HEK293 (cell line): ENCODE results near the gene TRIM66.

Experiments
- CTCF ChIA-PET: fragments of 350-600 bp; formaldehyde crosslinking; extraction: SDS; loops from one replicate; lab custom pipeline; 2021; ENCODE audit warnings: antibody characterized with exemption; lab: Yijun Ruan, JAX
- POLR2A ChIA-PET: fragments of 300-600 bp; formaldehyde crosslinking; extraction: SDS; loops from one replicate; lab custom pipeline; 2020; ENCODE audit warnings: antibody characterized with exemption, inconsistent platforms; lab: Yijun Ruan, JAX
- H3K27ac ChIP-seq: fragments of 200-500 bp; sonication (Bioruptor generic); 2 replicates; pipeline ENCODE4 v1.5.1; 2014; ENCODE audit warnings: low read depth, low read length, control low read depth, inconsistent platforms; ENCODE audit errors: extremely low read depth
- H3K36me3 ChIP-seq, 2 experiments: fragments of 200-500 bp in 1 of 2; sonication (Bioruptor generic) in 1 of 2; 1 replicate in 1 of 2; 2 replicates in 1 of 2; pipeline ENCODE4 v1.5.1; 2014 to 2017; ENCODE audit warnings: inconsistent platforms in 2 of 2, low read length in 2 of 2; ENCODE audit not compliant: control insufficient read depth in 2 of 2, insufficient read depth in 1 of 2
- H3K4me1 ChIP-seq: fragments of 200-500 bp; sonication (Bioruptor generic); 2 replicates; pipeline ENCODE4 v1.5.1; 2014; ENCODE audit warnings: mild to moderate bottlenecking, low read length, inconsistent platforms; ENCODE audit not compliant: control insufficient read depth, insufficient read depth
- H3K4me3 ChIP-seq: 2 replicates; pipeline ENCODE4 v1.5.1; 2011; ENCODE audit warnings: low read depth, mild to moderate bottlenecking, control low read depth, low read length, moderate library complexity
- H3K9me3 ChIP-seq: fragments of 200-500 bp; sonication (Bioruptor generic); 2 replicates; pipeline ENCODE4 v1.5.1; 2014; ENCODE audit warnings: low read depth, low read length, inconsistent platforms; ENCODE audit not compliant: control insufficient read depth, insufficient read depth
- GLI4 ChIP-seq: fragments of 450-650 bp; formaldehyde crosslinking; IDR thresholded peaks from 2 replicates; pipeline ENCODE4 v1.5.1; 2016; ENCODE audit warnings: missing biosample characterization, missing genetic modification characterization
- KLF8 ChIP-seq: fragments of 450-650 bp; formaldehyde crosslinking; IDR thresholded peaks from 2 replicates; pipeline ENCODE4 v1.5.1; 2016; ENCODE audit warnings: missing biosample characterization, missing genetic modification characterization
- MYNN ChIP-seq: fragments of 450-650 bp; formaldehyde crosslinking; IDR thresholded peaks from 2 replicates; pipeline ENCODE4 v1.5.1; 2016; ENCODE audit warnings: missing biosample characterization, missing genetic modification characterization, borderline replicate concordance
- OVOL3 ChIP-seq: fragments of 450-650 bp; formaldehyde crosslinking; IDR thresholded peaks from 2 replicates; pipeline ENCODE4 v1.5.1; 2016; ENCODE audit warnings: missing biosample characterization, missing genetic modification characterization
- YY2 ChIP-seq: fragments of 450-650 bp; formaldehyde crosslinking; IDR thresholded peaks from 2 replicates; pipeline ENCODE4 v1.5.1; 2016; ENCODE audit warnings: missing biosample characterization, missing genetic modification characterization
- ZBTB8A ChIP-seq: fragments of 450-650 bp; formaldehyde crosslinking; IDR thresholded peaks from 2 replicates; pipeline ENCODE4 v1.5.1; 2016; ENCODE audit warnings: missing biosample characterization, missing genetic modification characterization
- ZNF121 ChIP-seq: fragments of 450-650 bp; formaldehyde crosslinking; IDR thresholded peaks from 2 replicates; pipeline ENCODE4 v1.5.1; 2016; ENCODE audit warnings: missing biosample characterization, missing genetic modification characterization
- ZNF202 ChIP-seq: fragments of 450-650 bp; formaldehyde crosslinking; IDR thresholded peaks from 2 replicates; pipeline ENCODE4 v1.5.1; 2016; ENCODE audit warnings: missing biosample characterization, missing genetic modification characterization, borderline replicate concordance
- ZNF48 ChIP-seq: fragments of 450-650 bp; formaldehyde crosslinking; IDR thresholded peaks from 2 replicates; pipeline ENCODE4 v1.5.1; 2016; ENCODE audit warnings: missing biosample characterization, missing genetic modification characterization
- ZNF555 ChIP-seq: fragments of 450-650 bp; formaldehyde crosslinking; conservative IDR thresholded peaks from 2 replicates; pipeline ENCODE4 v1.5.1; 2017; ENCODE audit warnings: missing biosample characterization, mild to moderate bottlenecking, missing genetic modification characterization, inconsistent platforms
- ZNF560 ChIP-seq: fragments of 450-650 bp; formaldehyde crosslinking; IDR thresholded peaks from 2 replicates; pipeline ENCODE4 v1.5.1; 2017; ENCODE audit warnings: missing biosample characterization, missing genetic modification characterization, borderline replicate concordance
- ZNF623 ChIP-seq: fragments of 450-650 bp; formaldehyde crosslinking; IDR thresholded peaks from 2 replicates; pipeline ENCODE4 v1.5.1; 2016; ENCODE audit warnings: missing biosample characterization, missing genetic modification characterization
- ZNF776 ChIP-seq: fragments of 450-650 bp; formaldehyde crosslinking; IDR thresholded peaks from 2 replicates; pipeline ENCODE4 v1.5.0; 2017; ENCODE audit warnings: missing biosample characterization, missing genetic modification characterization, borderline replicate concordance
- ZXDB ChIP-seq: fragments of 450-650 bp; formaldehyde crosslinking; IDR thresholded peaks from 2 replicates; pipeline ENCODE4 v1.5.1; 2016; ENCODE audit warnings: missing biosample characterization, missing genetic modification characterization
- TF ChIP-seq, protein P1 (sequence below): fragments of 450-650 bp; formaldehyde crosslinking; IDR thresholded peaks from 2 replicates; pipeline ENCODE4 v1.5.1; 2016; ENCODE audit warnings: missing biosample characterization, missing genetic modification characterization
- TF ChIP-seq, protein P2 (sequence below): fragments of 450-650 bp; formaldehyde crosslinking; IDR thresholded peaks from 2 replicates; pipeline ENCODE4 v1.5.1; 2016; ENCODE audit warnings: missing biosample characterization, missing genetic modification characterization
- TF ChIP-seq, protein P3 (sequence below): fragments of 450-650 bp; formaldehyde crosslinking; conservative IDR thresholded peaks from 2 replicates; pipeline ENCODE4 v1.5.1; 2016; ENCODE audit warnings: low read depth, missing biosample characterization, missing genetic modification characterization
- TF ChIP-seq, protein P4 (sequence below): fragments of 450-650 bp; formaldehyde crosslinking; IDR thresholded peaks from 2 replicates; pipeline ENCODE4 v1.5.1; 2016; ENCODE audit warnings: missing biosample characterization, missing genetic modification characterization
- TF ChIP-seq, protein P5 (sequence below): fragments of 450-650 bp; formaldehyde crosslinking; IDR thresholded peaks from 2 replicates; pipeline ENCODE4 v1.5.1; 2016; ENCODE audit warnings: missing biosample characterization, missing genetic modification characterization
- TF ChIP-seq, protein P6 (sequence below): fragments of 450-650 bp; formaldehyde crosslinking; IDR thresholded peaks from 2 replicates; pipeline ENCODE4 v1.5.1; 2016; ENCODE audit warnings: missing biosample characterization, missing genetic modification characterization

Gene TRIM66

DNA sequence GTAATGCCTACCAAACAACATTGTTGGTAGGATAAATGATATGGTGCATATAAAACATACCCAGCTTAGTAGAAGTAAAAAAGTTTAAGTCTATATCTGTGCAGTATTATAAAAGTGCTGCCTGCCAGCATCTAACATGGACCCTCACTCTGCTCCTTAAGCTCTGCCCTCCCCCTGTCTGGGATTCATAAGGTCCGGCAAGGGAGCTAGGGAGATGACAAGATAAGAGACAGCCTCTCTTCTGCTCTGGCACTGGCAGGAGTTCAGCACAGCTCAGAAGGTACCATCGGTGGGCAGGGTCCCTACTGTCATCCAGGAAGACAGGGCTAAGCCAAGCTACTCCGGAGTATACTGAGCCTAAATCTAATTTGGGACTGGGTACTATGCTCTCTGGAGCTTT, 42.8 kb downstream of the TRIM66 start (continued):
- TF ChIP-seq, protein P1, sequence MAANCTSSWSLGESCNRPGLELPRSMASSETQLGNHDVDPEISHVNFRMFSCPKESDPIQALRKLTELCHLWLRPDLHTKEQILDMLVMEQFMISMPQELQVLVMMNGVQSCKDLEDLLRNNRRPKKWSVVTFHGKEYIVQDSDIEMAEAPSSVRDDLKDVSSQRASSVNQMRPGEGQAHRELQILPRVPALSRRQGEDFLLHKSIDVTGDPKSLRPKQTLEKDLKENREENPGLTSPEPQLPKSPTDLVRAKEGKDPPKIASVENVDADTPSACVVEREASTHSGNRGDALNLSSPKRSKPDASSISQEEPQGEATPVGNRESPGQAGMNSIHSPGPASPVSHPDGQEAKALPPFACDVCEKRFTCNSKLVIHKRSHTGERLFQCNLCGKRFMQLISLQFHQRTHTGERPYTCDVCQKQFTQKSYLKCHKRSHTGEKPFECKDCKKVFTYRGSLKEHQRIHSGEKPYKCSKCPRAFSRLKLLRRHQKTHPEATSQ (tag by site-specific recombination) = no peak
- TF ChIP-seq KLF8 (tag by site-specific recombination) (no peak), ZNF48 (no peak), ZNF776 (tag by site-specific recombination) (no peak), ZNF623 (tag by site-specific recombination) (no peak), GLI4 (tag by site-specific recombination) (no peak), ZNF202 (no peak), MYNN (tag by site-specific recombination) (no peak)
- TF ChIP-seq, protein P2, sequence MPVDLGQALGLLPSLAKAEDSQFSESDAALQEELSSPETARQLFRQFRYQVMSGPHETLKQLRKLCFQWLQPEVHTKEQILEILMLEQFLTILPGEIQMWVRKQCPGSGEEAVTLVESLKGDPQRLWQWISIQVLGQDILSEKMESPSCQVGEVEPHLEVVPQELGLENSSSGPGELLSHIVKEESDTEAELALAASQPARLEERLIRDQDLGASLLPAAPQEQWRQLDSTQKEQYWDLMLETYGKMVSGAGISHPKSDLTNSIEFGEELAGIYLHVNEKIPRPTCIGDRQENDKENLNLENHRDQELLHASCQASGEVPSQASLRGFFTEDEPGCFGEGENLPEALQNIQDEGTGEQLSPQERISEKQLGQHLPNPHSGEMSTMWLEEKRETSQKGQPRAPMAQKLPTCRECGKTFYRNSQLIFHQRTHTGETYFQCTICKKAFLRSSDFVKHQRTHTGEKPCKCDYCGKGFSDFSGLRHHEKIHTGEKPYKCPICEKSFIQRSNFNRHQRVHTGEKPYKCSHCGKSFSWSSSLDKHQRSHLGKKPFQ (tag by site-specific recombination) = no peak

DNA sequence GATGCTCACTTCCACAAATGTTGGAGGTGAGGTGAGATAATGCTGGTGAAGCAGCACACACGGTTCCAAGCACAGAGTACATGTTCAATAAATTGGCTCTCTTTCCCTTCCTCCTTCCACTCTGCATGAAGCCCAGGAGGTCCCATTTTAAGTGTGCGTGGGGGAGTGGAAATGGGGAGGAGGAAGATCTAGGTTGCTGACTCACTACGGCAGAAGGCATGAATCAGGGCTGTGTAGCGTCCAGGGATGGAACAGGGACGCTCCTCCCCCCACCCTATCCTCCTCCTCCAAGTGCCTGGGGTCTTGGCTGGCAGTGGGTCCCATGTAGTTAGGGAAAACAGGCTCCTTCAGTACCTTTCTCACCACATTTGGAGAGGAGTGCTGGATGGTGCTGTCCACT, 44.2 kb downstream of the TRIM66 start:
- Histone ChIP-seq H3K9me3 (no peaks in the 10 kb centered on the region), H3K4me3 (no peak overlapping the region), H3K4me1 (no peaks in the 10 kb centered on the region), H3K27ac (no peak overlapping the region), H3K36me3 (peaks cover 0 to 64% of the 10 kb centered on the region in 2 experiments; a peak in 1 of 3 replicates)
- no peak for TF ChIP-seq ZBTB8A (tag by site-specific recombination)
- no peak for TF ChIP-seq ZXDB
- TF ChIP-seq, protein P3, sequence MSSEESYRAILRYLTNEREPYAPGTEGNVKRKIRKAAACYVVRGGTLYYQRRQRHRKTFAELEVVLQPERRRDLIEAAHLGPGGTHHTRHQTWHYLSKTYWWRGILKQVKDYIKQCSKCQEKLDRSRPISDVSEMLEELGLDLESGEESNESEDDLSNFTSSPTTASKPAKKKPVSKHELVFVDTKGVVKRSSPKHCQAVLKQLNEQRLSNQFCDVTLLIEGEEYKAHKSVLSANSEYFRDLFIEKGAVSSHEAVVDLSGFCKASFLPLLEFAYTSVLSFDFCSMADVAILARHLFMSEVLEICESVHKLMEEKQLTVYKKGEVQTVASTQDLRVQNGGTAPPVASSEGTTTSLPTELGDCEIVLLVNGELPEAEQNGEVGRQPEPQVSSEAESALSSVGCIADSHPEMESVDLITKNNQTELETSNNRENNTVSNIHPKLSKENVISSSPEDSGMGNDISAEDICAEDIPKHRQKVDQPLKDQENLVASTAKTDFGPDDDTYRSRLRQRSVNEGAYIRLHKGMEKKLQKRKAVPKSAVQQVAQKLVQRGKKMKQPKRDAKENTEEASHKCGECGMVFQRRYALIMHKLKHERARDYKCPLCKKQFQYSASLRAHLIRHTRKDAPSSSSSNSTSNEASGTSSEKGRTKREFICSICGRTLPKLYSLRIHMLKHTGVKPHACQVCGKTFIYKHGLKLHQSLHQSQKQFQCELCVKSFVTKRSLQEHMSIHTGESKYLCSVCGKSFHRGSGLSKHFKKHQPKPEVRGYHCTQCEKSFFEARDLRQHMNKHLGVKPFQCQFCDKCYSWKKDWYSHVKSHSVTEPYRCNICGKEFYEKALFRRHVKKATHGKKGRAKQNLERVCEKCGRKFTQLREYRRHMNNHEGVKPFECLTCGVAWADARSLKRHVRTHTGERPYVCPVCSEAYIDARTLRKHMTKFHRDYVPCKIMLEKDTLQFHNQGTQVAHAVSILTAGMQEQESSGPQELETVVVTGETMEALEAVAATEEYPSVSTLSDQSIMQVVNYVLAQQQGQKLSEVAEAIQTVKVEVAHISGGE (tag by site-specific recombination) = no peak
- TF ChIP-seq, protein P4, sequence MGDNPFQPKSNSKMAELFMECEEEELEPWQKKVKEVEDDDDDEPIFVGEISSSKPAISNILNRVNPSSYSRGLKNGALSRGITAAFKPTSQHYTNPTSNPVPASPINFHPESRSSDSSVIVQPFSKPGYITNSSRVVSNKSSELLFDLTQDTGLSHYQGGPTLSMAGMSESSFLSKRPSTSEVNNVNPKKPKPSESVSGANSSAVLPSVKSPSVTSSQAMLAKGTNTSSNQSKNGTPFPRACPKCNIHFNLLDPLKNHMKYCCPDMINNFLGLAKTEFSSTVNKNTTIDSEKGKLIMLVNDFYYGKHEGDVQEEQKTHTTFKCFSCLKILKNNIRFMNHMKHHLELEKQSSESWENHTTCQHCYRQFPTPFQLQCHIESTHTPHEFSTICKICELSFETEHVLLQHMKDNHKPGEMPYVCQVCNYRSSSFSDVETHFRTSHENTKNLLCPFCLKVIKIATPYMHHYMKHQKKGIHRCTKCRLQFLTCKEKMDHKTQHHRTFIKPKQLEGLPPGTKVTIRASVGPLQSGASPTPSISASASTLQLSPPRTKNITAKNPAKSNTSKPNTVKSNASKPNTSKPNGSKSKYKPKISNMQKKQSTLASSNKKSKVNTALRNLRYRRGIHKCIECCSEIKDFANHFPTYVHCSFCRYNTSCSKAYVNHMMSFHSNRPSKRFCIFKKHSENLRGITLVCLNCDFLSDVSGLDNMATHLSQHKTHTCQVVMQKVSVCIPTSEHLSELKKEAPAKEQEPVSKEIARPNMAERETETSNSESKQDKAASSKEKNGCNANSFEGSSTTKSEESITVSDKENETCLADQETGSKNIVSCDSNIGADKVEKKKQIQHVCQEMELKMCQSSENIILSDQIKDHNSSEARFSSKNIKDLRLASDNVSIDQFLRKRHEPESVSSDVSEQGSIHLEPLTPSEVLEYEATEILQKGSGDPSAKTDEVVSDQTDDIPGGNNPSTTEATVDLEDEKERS (tag by site-specific recombination) = no peak
- no peak for TF ChIP-seq YY2 (tag by site-specific recombination)
- TF ChIP-seq, protein P5, sequence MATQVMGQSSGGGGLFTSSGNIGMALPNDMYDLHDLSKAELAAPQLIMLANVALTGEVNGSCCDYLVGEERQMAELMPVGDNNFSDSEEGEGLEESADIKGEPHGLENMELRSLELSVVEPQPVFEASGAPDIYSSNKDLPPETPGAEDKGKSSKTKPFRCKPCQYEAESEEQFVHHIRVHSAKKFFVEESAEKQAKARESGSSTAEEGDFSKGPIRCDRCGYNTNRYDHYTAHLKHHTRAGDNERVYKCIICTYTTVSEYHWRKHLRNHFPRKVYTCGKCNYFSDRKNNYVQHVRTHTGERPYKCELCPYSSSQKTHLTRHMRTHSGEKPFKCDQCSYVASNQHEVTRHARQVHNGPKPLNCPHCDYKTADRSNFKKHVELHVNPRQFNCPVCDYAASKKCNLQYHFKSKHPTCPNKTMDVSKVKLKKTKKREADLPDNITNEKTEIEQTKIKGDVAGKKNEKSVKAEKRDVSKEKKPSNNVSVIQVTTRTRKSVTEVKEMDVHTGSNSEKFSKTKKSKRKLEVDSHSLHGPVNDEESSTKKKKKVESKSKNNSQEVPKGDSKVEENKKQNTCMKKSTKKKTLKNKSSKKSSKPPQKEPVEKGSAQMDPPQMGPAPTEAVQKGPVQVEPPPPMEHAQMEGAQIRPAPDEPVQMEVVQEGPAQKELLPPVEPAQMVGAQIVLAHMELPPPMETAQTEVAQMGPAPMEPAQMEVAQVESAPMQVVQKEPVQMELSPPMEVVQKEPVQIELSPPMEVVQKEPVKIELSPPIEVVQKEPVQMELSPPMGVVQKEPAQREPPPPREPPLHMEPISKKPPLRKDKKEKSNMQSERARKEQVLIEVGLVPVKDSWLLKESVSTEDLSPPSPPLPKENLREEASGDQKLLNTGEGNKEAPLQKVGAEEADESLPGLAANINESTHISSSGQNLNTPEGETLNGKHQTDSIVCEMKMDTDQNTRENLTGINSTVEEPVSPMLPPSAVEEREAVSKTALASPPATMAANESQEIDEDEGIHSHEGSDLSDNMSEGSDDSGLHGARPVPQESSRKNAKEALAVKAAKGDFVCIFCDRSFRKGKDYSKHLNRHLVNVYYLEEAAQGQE (tag by site-specific recombination) = no peak
- TF ChIP-seq ZNF121 (tag by site-specific recombination) = no peak
- TF ChIP-seq OVOL3 (tag by site-specific recombination) = no peak
- TF ChIP-seq, protein P2 (tag by site-specific recombination) = no peak
- TF ChIP-seq, protein P6, sequence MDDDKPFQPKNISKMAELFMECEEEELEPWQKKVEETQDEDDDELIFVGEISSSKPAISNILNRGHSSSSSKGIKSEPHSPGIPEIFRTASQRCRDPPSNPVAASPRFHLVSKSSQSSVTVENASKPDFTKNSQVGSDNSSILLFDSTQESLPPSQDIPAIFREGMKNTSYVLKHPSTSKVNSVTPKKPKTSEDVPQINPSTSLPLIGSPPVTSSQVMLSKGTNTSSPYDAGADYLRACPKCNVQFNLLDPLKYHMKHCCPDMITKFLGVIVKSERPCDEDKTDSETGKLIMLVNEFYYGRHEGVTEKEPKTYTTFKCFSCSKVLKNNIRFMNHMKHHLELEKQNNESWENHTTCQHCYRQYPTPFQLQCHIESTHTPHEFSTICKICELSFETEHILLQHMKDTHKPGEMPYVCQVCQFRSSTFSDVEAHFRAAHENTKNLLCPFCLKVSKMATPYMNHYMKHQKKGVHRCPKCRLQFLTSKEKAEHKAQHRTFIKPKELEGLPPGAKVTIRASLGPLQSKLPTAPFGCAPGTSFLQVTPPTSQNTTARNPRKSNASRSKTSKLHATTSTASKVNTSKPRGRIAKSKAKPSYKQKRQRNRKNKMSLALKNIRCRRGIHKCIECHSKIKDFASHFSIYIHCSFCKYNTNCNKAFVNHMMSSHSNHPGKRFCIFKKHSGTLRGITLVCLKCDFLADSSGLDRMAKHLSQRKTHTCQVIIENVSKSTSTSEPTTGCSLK (tag by site-specific recombination) = no peak
- TF ChIP-seq ZNF560 = no peak
- no peak for TF ChIP-seq ZNF555 (tag by site-specific recombination)
- ChIA-PET CTCF (no interaction called here), POLR2A (no interaction called here)
